BJ (cell line): ENCODE data around the gene TSPAN4. TPM values are rescaled to one million over a fixed set of nuclear protein-coding genes. Genes with fewer than 3 reads are reported as not detected.

Experiments
- CTCF ChIA-PET: fragments of 350-600 bp; formaldehyde crosslinking; extraction: SDS; loops from one replicate; lab custom pipeline; 2021; ENCODE audit warnings: antibody characterized with exemption, inconsistent platforms; lab: Yijun Ruan, JAX
- POLR2A ChIA-PET: fragments of 300-600 bp; sonication (Branson Sonifier 250); formaldehyde crosslinking; extraction: SDS; loops from one replicate; lab custom pipeline; 2021; ENCODE audit warnings: antibody characterized with exemption; lab: Charles Lee
- DNase-seq: peaks from one replicate; pipeline ENCODE4 v3.0.0-alpha.2; 2011; ENCODE audit warnings: low read depth
- H3K27me3 ChIP-seq: 2 replicates; pipeline ENCODE4 v1.6.0; 2011; ENCODE audit warnings: low read length; ENCODE audit not compliant: control insufficient read depth, insufficient read depth
- H3K36me3 ChIP-seq: 2 replicates; pipeline ENCODE4 v1.5.1; 2011; ENCODE audit warnings: low read length; ENCODE audit not compliant: control insufficient read depth, insufficient read depth
- H3K4me3 ChIP-seq: 2 replicates; pipeline ENCODE4 v1.5.1; 2011; ENCODE audit warnings: low read depth, mild to moderate bottlenecking, control low read depth, low read length
- CTCF ChIP-seq: IDR thresholded peaks from 2 replicates; pipeline ENCODE4 v1.5.1; 2011; ENCODE audit warnings: low read depth, mild to moderate bottlenecking, control low read depth, inconsistent platforms, low read length, moderate library complexity; ENCODE audit not compliant: insufficient read depth
- polyA plus RNA-seq: library from polyadenylated mRNA; depleted of rRNA; stranded (reverse); fragments of >200 nt; gene quantifications from 2 replicates; pipeline ENCODE4 v1.2.3, GENCODE V29; 2011

Gene TSPAN4
- polyA plus RNA-seq, 1 experiment, result 295 TPM

GRCh38 chr11:839875-840617 is 2.6 kb upstream of the TSPAN4 start:
- Histone ChIP-seq H3K4me3 (0 out of 2 replicates have a peak overlapping the region, but pooled peaks have one; percentile 3), H3K27me3 (no peaks in the 10 kb centered on the region), H3K36me3 (peaks cover 46% of the 10 kb centered on the region)
- peak; percentile 47 for TF ChIP-seq CTCF
- CTCF ChIA-PET, result interaction anchor here (0.6 to 1.8 kb wide), 5 partner anchors 10 to 58 kb away, joined by 3 to 8 read pairs (median 3); no protein-coding TSS in a partner anchor
- POLR2A ChIA-PET, result interaction anchor here (0.7 kb wide), 1 partner anchor 44 kb away, joined by 3 read pairs; no protein-coding TSS in a partner anchor
- DNase-seq, result no peak

- CTCF ChIA-PET, result interaction anchor here (1.2 kb wide), 1 partner anchor 210 kb away, joined by 3 read pairs; no protein-coding TSS in a partner anchor
- Histone ChIP-seq H3K36me3 (peaks cover 38% of the 10 kb centered on the region), H3K27me3 (no peaks in the 10 kb centered on the region), H3K4me3 (peak overlapping the region; percentile 96)
- POLR2A ChIA-PET, result interaction anchor here (0.7 kb wide), 1 partner anchor 38 kb away, joined by 5 read pairs; no protein-coding TSS in a partner anchor
- TF ChIP-seq CTCF, result no peak
- no peak for DNase-seq
These were observed 677 bp upstream of the TSPAN4 start for GRCh38 chr11:841981-842369.

GRCh38 chr11:843086-843734 is 558 bp downstream of the TSPAN4 start:
- ChIA-PET POLR2A (interaction anchor here (0.6 to 2.0 kb wide), 6 partner anchors 9 to 133 kb away, joined by 3 to 32 read pairs (median 6); partner anchors contain the start of genes CD151, PNPLA2 and RPLP2), CTCF (interaction anchor here (0.6 to 1.6 kb wide), 8 partner anchors 9 to 410 kb away, joined by 3 to 6 read pairs (median 4); partner anchors contain the start of gene CD151)
- TF ChIP-seq CTCF, result no peak
- DNase-seq, result no peak
- Histone ChIP-seq H3K36me3 (peaks cover 26% of the 10 kb centered on the region), H3K4me3 (peak overlapping the region; percentile 96), H3K27me3 (no peaks in the 10 kb centered on the region)

DNA sequence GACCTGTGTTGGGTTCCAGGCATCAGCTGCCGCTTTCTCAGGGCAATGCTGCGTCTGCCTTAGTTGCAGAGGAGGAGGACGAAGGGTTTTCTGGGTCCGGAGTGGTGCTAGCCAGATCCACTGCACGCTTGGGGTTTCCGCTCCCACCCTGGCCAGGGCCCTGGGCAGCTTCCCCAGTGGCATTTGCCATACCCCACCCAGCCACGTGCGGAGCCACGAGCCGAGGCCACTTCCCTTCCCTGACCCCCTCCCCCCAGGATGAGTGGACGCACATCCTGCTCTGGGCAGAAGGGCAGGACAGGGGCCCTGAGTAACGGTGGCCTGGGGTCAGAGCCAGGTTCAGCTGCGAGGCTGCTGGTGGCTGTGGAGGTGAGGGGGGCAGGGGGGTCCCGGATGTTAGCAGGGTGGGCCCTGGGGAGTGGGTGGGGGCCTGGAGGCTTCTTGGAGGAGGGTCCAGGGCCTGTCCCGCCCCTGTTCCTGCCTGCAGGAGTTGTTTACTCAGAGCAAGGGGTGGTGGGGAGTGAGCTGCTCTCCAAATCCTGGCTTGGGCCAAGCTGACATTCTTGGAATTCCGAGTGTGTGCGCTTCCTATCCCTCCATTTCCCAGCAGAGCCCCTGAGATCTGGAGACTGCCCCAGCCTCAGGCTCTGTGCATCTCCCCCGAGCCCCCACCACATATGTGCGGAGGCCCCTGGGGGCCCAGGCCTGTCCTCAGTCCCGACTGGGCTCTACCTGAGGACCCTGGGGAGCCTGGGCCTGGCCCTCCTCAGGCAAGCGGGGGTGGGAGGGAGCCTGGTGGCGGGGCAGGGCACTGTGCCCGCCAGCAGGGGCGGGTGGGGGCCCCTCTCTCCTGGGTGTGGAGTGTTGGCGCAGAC is 1.4 kb downstream of the TSPAN4 start:
- Histone ChIP-seq H3K4me3 (peak overlapping the region; percentile 96), H3K27me3 (no peaks in the 10 kb centered on the region), H3K36me3 (peaks cover 18% of the 10 kb centered on the region)
- POLR2A ChIA-PET, result interaction anchor here (0.6 to 2.0 kb wide), 5 partner anchors 10 to 35 kb away, joined by 5 to 32 read pairs (median 13); partner anchors contain the start of genes CD151, PNPLA2 and RPLP2
- CTCF ChIA-PET, result interaction anchor here (0.6 to 1.6 kb wide), 9 partner anchors 10 to 207 kb away, joined by 3 to 6 read pairs (median 4); partner anchors contain the start of gene CD151
- peak; percentile 23; the same call in 1 of the 2 replicates for TF ChIP-seq CTCF
- peak; percentile 83 for DNase-seq
